ENCODE measurements around the gene LDLRAD1.
A peak's percentile ranks its signal among the peaks of the same experiment; 100 is the strongest.

Gene LDLRAD1

DNA sequence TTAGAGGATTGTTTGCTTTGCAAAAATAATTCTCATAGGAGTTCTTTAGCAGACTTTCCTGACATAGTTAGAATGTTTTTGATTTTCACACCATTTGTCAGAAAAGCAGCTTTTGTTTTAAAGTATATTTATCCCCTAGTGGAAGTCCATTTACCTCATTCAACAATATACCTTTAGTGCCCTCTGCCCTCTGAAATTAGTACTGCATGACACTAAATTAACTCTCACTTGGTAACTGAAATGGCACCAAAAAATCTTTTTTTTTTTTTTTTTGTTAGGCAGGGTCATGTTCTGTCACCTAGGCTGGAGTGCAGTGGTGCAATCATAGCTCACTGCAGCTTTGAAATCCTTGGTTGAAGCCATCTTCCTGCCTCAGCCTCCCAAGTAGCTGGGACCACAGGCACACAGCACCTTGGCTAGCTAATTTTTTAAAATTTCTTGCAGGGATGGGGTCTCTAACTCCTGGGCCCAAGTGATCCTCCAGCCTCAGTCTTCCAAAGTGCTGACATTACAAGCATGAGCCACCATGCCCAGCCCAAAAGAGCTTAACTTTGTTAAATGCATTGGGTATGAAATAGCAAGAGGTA is 58.2 kb downstream of the LDLRAD1 start:
- no peak overlapping the region for H3K9ac ChIP-seq
- no peaks in the 10 kb centered on the region for H3K36me3 ChIP-seq (ENCODE audit: insufficient read depth)
- no peaks in the 10 kb centered on the region for H3K79me2 ChIP-seq (ENCODE audit: insufficient read depth, low read depth)

More for the DNA sequence above, 58.2 kb downstream of the LDLRAD1 start:
- Histone ChIP-seq H3K4me2 (no peak overlapping the region), H2AFZ (ENCODE audit: low read depth) (no peak overlapping the region), H3K4me1 (ENCODE audit: low read depth, poor library complexity, severe bottlenecking) (peaks cover 11% of the 10 kb centered on the region), H3K27me3 (ENCODE audit: insufficient read depth, low read depth) (no peaks in the 10 kb centered on the region), H3K27ac (no peak overlapping the region), H4K20me1 (ENCODE audit: insufficient read depth) (no peaks in the 10 kb centered on the region), H3K4me3 (IDR thresholded peaks at IDR 0.05; ENCODE audit: insufficient read depth, low read depth, low read length) (no peak overlapping the region)
- TF ChIP-seq CTCF (conservative IDR thresholded peaks at IDR 0.05; ENCODE audit: low read depth, low read length) = peak; percentile 90
